Measurements from ENCODE around the gene CHST3.

- no peak for TF ChIP-seq POLR2A (IDR thresholded peaks at IDR 0.05)
- no peak for TF ChIP-seq CTCF (IDR thresholded peaks at IDR 0.05 in 8 of 11, conservative IDR thresholded peaks at IDR 0.05 in 3 of 11)
Observed at GRCh38 chr10:71978988-71979691, 14.9 kb downstream of the CHST3 start.

Measured in spleen (tissue), 7 donors.